Stimulated activated CD4-positive, alpha-beta T cell treated with anti-CD3 and anti-CD28 coated beads, Interleukin-2, amount 100 ng/mL, for 4 hours (primary cell): ENCODE data around the gene RASGRF1.

ENCODE experiments used
- DNase-seq: peaks from one replicate; pipeline ENCODE4 v3.0.0-alpha.2; 2020; ENCODE audit warnings: low read depth

The RASGRF1 gene

DNA sequence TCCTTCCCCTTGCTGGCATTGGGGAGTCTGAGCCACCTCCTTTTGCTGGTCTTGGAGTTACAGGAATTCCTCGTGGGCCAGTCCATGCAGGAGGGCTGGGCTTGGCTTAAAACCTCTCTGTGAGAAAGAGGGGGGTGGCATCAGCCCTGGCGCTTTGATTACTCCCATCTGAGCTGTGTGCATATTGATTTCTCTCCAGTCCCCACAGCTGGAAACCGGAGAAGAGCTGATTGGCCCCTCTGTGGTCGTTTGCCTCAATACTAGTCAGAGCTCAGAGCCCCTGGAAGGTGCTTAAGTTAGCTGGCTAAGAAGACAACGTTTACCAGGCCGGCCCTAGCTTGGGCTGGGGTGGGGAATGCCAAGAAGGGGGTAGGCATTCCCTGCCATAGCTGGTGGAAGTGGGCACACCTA, 4.0 kb upstream of the RASGRF1 start:
- DNase-seq, result no peak

DNA sequence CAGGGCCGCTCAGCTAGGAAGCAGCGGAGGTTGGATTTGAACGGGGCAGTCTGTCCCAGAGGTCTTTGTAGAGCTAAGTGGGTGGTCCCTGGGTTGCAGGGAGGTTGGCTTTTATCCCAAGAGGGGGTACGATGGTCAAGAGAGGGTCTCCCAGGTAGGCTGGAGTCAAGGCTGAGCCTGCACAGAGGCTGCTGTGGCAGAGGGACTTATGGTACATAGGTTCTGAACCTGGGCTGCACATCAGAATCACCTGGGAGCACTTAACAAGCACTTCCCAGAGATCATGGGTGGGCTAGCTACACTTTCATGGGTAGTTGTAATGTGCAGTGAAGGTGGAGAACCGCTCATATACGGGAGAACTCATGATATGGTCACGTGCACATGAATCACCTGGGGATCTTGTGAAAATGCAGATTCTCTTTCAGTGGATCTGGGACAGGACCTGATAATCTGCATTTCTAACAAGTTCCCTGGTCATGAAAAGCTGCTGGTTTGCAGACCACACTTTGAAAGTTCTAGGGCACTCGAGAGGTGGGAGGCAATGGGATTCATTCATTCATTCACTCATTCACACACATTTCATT, 2.9 kb upstream of the RASGRF1 start:
- DNase-seq, result no peak

DNA sequence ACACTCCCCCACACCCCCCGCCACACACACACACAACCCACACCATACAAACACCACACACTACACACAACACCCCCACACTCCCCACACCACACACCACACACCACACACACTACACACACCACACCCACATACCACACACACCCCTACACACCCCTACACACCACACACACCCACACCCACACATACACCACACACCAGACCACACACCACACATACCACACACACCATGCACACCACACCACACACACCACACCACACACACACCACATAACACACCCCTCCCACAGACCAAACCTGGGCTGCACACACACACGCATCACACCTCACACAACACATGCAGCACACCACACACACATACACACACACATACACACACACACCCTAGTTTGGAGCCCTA, 1.8 kb upstream of the RASGRF1 start:
- no peak for DNase-seq

DNA sequence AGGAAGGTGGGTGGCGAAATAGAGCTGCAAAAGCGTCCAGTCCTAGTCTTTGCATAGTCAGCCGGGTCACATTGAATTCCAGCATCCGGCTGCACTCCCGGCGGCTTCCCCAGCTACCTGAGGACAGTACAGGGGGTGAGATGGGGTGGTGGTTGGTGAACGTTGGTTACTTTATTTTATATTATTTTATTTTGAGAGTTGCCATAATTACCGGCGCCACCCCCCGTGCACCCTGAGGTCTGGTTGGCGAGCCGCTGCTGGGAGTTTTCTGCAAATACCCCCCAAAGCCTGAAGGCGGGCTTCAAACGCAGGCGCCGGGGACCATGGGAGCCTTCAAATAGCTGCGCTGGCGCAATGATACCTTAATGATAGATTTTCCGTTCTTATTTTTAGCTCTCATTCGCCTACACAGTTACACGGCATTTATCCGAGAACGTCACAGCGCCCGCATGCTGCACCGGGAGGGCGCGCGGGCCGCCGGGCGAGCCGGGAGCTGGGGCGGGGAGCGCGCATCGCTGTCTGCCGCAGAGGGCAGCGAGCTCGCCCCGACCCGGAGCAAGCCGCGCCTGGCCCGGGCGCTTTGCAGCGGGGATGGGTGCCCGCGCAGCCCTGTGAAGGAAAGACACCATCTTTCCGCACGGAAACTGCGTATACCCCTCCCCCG, 756 bp upstream of the RASGRF1 start:
- no peak for DNase-seq

DNA sequence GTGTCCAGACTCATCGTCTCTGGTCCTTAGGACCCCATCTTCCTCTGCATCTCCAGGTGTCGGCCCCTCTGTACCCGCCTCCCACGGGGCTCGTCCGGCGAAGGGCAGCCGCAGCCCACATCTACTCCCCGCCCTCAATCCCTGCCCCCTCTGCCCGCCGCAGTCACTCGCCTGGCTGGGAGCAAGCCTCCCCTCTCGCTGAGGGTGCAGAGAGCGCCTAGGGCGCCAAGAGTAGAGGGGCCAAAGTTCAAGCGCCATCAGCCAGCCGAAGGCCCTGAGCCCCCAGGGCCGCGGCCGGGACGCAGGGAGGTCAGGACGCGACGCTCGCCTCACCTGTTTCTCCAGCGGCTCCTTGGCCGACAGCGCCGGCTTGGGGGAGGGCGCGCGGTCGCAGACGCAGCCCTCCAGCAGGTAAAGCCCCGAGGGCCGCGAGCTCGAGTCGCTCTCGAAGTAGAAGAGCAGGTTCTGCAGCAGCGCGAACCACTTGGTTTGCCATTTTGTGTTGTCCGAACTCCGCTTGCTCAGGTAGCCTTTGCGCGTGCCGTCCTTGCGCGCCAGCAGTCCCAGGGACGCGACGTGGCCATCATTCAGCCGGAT, 592 bp downstream of the RASGRF1 start:
- DNase-seq, result no peak

DNA sequence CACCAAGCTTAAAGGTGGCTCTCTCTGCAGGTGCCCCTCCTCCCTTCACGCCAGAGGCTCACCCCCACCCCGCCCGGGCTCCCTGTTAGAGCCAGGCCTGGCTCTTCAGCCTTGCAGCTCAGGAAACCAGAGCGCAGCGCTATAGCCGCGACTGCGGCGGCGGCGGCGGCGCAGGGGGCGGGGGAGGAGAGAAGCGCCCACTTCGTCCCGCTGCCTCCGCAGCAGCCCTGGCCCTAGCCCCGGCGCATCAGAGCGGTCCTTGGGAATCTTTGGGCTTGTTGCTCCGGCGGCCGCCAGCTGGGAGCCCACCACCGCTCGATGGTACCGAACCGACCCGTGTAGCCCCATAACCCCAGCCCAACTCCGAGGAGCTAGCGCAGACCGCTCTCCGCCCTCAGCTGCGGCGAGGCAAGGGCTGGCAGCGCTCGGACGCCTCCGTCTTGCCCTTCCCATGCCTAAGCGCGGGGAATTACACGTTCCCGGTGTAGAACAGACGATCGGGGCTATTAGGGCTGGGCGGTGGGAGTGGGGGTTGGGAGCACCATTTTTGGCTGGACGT, 1.2 kb downstream of the RASGRF1 start:
- no peak for DNase-seq

DNA sequence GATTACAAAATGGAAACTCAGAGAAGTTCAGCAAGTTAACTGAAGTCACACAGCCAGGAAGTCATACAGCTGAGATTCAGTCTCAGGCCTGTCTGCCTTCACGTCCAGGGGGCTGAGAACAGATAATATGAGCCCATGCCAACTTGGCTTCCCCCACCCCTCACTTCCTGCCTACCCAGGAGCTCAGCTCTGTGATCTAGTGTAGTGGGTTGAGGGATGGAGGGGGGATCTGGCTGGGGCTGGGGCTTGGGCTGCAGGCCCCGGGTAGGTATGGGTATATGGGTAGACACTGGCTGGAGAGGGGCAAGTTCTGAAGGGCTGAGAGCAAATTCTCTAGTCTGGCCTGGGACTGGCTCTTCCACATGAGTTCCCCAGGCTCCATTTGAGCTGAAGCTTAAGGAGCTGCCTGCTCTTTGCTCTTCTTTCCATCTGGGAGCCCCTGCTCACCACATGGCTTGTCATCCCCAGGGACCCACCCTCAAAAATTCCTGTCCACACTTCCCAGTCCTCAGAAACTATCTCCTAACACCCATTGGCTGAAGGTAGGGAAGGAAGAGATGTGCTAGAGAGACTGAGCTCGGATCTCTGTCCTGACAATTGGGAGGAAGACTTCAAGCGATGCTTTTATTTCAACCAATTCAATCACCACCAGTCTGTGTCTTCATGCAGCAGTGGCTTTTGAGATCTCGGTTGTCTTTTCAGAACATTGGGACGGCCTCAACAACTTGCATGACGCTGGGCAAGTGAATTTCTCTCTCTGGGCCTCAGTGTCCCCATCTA, 2.0 kb downstream of the RASGRF1 start:
- no peak for DNase-seq

DNA sequence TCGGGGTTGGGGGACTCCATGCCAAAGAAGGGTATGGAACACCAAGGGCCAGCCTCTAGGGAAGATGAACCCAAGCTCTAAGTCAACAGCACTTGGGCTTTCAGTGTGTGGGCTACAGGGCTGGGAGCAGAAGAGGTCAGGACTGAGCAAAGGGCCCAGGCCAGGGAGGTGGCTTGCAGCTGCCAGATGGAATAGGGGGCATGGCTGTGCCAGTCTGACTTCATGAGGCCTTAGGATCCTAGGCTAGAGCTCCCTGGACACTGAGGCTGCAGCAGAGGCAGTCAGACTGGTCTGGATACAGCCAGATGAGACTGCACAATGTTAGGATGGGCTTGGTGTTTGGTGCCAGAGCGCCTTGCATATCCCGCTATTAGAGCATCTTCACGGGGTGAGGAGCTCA, 3.8 kb downstream of the RASGRF1 start:
- DNase-seq, result no peak

DNA sequence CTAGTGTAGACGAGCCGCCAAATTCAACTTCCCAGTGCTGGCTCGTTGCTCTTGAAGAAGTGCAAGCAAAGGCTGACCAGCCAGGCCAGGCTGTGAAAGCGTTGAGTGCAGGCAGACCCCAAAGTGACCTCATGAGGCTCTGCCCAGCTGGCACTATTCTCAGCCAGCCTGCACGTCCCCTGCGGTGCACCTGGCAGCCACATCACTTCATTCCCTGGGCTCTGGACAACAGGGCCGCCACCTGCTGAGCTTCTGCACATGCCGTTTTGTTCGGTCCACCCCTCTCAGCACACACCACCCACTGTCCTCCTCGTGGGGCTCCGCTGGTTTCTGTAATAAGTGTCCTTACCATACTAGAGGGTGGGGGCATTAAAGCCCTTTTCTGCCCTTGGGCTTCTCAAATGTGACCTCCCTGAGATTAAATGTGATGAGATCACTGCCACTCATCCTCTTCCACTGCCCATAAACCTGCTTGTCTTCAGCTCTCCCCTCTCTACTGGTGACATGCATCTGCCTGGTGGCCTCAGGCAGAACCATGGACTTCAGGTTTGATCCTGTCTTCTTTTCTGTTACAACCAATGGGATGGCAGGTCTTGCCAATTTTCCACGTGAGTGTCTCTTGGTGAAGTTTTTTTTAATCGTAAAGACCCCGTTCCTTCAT, 6.1 kb downstream of the RASGRF1 start:
- DNase-seq, result no peak

DNA sequence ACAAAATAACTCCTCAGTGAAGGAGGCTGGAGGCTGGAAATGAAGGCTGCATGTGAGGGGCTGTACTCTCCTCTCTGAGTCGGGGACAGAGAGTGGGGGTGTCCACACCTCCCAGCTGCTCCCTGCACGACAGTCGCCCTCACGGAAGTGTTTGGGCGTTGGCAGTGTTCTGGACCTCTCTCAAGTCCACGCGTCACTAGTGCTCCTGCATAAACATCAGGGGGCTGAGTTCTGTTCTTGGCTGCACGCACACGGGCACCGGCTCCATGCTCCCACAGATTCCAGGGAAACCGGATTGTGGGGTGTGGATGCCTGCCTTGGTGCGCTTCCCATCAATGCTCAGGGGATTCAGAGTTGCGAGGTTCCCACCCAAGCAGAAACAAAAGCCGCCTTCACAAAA, 7.4 kb downstream of the RASGRF1 start:
- no peak for DNase-seq

DNA sequence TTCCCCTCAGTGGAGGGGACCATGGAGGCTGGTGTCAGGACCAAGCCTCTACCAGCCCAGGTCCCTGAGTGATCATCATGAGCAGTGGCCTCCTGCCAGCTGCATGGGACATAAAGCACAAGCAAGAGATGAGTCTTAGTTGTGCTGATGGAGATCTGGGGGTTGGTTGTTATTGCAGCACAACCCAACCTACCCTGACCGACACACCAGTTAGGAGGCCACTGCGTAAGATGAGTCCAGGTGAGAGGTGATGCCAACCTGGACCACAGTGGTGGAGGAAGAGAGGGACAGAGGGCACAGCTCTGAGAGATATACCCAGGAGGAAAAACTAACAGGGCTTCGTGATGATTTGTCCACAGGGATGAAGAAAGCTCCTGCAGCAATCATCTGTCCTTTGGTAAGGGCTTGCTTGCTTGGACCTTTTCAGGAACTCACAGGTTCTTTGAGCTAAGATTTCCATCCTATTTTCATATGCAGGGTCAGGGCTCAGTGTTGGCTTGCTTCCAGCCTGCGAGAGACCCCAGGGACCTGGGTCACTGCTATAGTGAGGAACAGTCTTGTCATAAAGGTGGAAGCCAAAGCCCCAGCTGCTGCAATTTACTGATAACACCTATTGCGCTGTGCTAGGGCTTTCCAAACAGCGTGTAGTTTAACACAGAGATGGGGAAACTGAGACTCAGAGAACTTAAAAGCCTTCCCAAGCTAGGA, 8.1 kb downstream of the RASGRF1 start:
- DNase-seq, result no peak

DNA sequence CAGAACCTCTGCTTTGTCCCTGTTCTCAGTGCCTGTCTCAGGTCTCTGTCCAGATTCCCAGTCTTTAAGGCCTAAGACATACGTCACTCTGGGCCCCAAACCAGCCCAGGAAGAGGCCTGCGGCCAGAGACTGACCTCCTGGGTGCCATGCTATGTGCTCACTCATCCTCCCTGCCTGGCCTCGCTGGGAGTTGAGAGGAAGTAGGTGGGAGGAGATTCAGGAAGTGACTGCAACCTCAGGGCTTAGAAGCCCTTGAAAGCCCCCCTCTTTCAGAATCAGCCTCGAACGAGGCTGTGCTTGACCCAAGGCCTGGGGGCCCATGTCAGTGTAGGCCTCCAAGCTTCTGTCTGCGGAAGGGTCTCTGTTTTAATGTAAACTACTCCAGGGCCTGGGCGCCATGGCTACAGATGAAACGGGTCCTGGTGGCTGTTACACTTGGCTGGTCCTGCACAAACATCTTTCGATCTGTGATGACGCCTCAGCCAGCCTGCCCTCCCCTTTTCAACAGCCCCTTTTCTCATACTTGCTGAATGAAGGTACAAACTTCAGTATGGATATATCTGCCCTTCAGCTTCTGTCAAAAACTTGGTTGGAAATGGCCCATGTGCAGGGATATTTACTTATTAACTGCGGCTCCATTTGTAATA, 11.7 kb downstream of the RASGRF1 start:
- DNase-seq, result no peak

DNA sequence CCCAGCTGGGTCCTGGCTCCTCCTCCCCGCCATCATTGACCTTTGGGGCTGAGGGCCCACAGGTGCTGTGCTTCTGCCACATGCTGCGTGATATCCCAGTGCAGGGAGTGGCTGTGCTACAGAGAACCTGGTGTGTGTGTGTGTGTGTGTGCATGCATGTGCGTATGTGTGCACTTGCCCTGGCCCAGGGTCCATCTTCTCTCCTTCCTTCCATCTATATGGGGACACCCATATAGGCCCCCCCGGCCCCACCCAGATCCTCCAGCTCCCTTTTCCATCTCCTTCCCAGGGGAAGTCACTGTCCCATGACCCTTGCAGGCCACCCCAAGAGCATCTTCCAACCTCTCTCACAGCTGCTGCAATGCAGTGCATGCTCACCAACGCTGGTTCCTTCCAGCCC, 12.6 kb downstream of the RASGRF1 start:
- no peak for DNase-seq

DNA sequence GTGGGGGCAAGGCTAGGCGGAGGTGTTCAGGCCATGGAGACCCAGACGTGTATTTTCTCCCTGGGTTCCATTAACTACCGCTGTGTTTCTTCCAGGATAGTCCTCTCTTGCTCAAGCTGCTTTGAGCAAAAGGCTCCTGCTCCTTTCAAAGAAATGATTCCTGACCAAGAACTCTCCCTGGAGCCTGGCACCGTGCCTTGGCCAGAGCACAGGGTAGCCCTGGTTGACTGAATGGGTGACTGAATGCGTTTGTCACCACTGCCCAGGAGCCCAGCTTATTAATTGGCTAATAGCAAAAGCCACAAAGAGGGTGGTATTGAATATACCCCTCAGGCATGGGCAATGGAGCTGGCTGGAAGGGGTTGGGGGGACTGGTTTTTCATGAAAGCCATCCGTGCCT, 13.9 kb downstream of the RASGRF1 start:
- no peak for DNase-seq

DNA sequence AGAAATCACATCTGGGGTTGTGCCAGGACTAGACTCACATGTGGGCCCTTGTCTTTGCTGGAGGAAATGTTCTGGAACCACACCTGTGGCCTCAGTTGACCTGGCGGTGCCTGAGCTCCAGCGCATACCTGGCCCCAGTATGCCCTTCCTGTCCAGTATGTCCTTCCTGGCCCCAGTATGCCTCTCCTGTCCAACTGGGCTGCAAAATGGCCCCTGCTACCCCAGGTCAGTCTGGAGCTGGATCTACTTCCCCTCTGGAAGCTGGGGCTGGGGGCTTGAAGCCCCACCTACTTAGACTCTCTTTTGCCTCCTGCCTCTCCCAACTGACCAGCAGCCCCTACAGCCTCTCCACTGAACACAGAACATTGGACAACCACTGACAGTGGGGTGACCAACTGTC, 15.3 kb downstream of the RASGRF1 start:
- DNase-seq, result no peak

DNA sequence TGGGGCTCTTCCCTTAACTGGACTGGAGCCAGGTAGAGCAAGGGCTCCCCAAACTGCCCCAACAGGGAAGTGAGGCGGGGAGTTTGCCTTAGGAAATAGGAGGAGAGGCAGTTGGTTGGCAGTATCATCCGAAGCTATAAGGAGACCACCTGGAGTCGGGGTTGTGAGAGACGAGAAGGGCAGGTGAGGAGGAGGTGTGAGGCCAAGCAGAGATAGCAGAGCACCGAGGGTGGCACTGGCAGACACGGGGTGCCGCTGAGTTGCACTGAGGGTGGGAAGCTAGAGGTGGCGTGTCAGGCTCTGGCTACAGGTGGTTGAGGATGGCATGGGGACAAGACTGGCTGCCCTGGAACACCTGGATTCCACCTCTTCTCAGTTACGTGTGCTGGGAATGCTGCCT, 17.2 kb downstream of the RASGRF1 start:
- DNase-seq, result no peak

DNA sequence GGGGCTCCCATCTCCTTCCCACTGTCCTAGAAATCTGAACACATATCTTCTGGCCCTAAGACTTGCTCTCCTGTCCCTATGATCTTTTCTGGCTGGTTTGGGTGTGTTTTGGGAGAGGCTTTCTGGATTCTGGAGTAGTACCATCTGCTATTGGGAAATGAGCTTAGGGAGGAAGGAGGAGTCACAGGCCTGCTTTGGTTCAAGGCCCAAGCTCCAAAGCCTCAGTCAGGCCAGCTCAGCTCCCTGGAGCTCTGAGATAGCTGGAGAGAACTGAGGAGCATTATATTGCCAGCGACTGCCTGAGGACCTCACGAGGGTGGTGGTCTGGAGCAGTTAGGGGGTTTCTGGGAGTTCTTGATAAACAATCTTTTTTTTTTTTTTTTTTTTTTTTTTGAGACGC, 18.7 kb downstream of the RASGRF1 start:
- no peak for DNase-seq

DNA sequence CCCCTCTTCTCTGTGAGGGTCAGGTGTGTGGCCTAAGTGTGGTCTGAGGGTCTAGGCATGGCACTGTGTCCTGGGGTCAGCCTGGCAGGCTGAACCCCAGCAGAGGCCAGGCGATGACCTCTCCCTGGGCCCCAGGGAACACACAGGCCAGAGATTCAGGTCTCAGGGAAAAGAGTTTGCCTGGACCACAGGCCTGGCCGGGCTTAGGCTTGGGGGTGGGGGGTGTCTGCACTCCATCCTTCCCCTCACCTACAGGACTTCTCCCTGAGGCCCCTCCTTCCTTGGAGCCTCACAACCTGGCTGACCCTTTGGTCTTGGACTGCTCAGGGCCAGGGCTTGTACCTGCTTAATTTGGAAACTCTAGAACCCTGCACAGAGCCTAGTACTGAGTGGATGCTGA, 21.8 kb downstream of the RASGRF1 start:
- DNase-seq, result no peak

DNA sequence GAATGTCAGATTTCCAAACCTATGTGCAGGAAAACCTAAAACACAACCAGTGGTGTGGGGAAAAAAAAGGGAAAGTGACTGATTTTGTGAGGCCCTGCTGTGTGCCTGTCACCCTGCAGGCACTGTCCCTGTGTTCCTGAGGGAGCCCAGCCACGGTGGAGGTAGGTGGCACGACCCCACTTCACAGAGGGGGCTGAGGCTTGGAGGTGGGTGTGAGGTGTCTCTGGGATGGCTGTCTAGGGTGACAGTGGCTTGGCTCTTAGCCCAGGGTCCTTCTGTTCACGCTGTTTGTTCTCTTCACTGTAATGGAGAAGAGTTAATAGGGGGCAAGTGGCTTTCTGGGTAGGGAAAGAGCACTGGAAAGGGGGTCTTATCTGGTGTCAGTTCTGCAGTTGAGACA, 22.6 kb downstream of the RASGRF1 start:
- DNase-seq, result no peak

DNA sequence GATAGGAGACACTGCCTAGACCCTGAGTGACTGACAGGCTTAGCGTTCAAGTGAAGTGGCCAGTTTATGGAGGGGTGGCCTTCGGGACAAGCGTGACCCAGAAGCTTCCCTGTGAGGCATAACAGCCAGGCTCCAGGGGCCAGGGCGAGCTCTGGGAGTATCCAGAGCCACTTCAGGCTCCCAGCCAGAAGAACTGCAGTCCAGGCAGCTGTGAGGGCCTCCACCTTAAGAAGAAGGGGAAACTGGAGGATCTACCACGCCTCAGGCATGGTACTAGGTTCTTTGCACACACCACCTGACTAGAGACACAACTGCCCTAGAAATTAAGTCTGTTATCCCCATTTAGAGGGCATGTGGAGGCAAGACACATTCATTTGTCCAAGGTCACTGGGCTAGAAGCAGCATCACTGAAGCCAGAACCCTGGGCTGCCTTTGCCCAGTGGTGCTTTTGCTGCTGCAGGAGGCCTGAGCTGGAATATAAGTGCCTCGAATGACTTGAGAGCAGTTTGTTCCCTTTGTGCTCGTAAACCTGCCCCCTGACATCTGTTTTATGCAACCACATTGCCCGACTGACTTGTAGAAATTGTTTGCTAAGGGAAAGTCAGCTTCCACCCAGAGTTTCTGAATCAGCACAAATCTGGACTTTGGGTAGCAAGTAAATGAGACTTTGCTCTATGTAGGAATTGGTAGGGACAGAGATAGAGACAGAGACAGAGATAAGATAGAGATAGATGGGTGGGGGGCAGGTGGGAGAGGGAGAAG, 23.3 kb downstream of the RASGRF1 start:
- no peak for DNase-seq
